ENCODE data around the gene MS4A8.

GRCh38 chr11:60743058-60743457 is 43.6 kb downstream of the MS4A8 start:
- TF ChIP-seq ATF6 (CRISPR knock-in tag; IDR thresholded peaks at IDR 0.05) (no peak), USF2 (CRISPR knock-in tag; IDR thresholded peaks at IDR 0.05) (no peak)
